Measurements from ENCODE around the gene METTL5. TPM values are rescaled to one million over a fixed set of nuclear protein-coding genes. Genes with fewer than 3 reads are reported as not detected.

Gene METTL5
- total RNA-seq, 1 donor from 2014 or later = 69.8 TPM

GRCh38 chr2:169798718-169799592 lies 25.8 kb downstream of the METTL5 start, which contains the start of gene SSB:
SSB (plus strand) TSS chr2:169798871; CDS start chr2:169800961, 2,090 bp downstream.
- intact Hi-C loops (cut with DNase I) = loop anchor here (10.0 kb wide), 1 partner anchor 274 kb away; no protein-coding TSS in a partner anchor
- peak; percentile 100 for ATAC-seq
- peak; percentile 95 for DNase-seq (ENCODE audit: missing footprints)

- ATAC-seq (no peak), DNase-seq (ENCODE audit: missing footprints) (no peak)
- intact Hi-C loops (cut with DNase I) = loop anchor here (10.0 kb wide), 1 partner anchor 274 kb away; no protein-coding TSS in a partner anchor
These were observed 26.3 kb downstream of the METTL5 start for GRCh38 chr2:169798397-169798717.

- no peak for DNase-seq (ENCODE audit: missing footprints)
- intact Hi-C loops (cut with DNase I) = loop anchor here (10.0 kb wide), 1 partner anchor 273 kb away; no protein-coding TSS in a partner anchor
These were observed 27.1 kb downstream of the METTL5 start for GRCh38 chr2:169797601-169798000.

GRCh38 chr2:169796441-169796840 lies 28.3 kb downstream of the METTL5 start:
- ATAC-seq (no peak), DNase-seq (ENCODE audit: missing footprints) (no peak)
- intact Hi-C loops (cut with DNase I) = loop anchor here (10.0 kb wide), 1 partner anchor 272 kb away; no protein-coding TSS in a partner anchor

More at GRCh38 chr2:169797601-169798000, 27.1 kb downstream of the METTL5 start:
- ATAC-seq = no peak

- no peak for ATAC-seq
These were observed 29.5 kb downstream of the METTL5 start for GRCh38 chr2:169795181-169795580.

GRCh38 chr2:169790581-169790980 lies 34.1 kb downstream of the METTL5 start:
- intact Hi-C loops (cut with DNase I) = loop anchor here (10.0 kb wide), 1 partner anchor 266 kb away; no protein-coding TSS in a partner anchor
- ATAC-seq (no peak), DNase-seq (ENCODE audit: missing footprints) (no peak)

More at GRCh38 chr2:169795181-169795580, 29.5 kb downstream of the METTL5 start:
- intact Hi-C loops (cut with DNase I) = loop anchor here (10.0 kb wide), 1 partner anchor 270 kb away; no protein-coding TSS in a partner anchor
- DNase-seq (ENCODE audit: missing footprints) = no peak

GRCh38 chr2:169782513-169782912 lies 42.2 kb downstream of the METTL5 start:
- DNase-seq (ENCODE audit: missing footprints) (no peak), ATAC-seq (no peak)
- intact Hi-C loops (cut with DNase I) = no loop called here

- intact Hi-C loops (cut with DNase I) = no loop called here
- ATAC-seq (no peak), DNase-seq (ENCODE audit: missing footprints) (no peak)
These were observed 43.3 kb downstream of the METTL5 start for GRCh38 chr2:169781249-169782013.

- intact Hi-C loops (cut with DNase I) = no loop called here
- ATAC-seq (no peak), DNase-seq (ENCODE audit: missing footprints) (no peak)
These were observed 46.3 kb downstream of the METTL5 start for GRCh38 chr2:169778446-169778845.

- DNase-seq (ENCODE audit: missing footprints) (no peak), ATAC-seq (no peak)
These were observed 48.4 kb downstream of the METTL5 start for GRCh38 chr2:169776252-169776761.

GRCh38 chr2:169775765-169776164 lies 48.9 kb downstream of the METTL5 start:
- DNase-seq (ENCODE audit: missing footprints) (no peak), ATAC-seq (no peak)
- intact Hi-C loops (cut with DNase I) = no loop called here

More at GRCh38 chr2:169776252-169776761, 48.4 kb downstream of the METTL5 start:
- intact Hi-C loops (cut with DNase I) = no loop called here

- DNase-seq (ENCODE audit: missing footprints) = no peak
- ATAC-seq = no peak
- intact Hi-C loops (cut with DNase I) = no loop called here
These were observed 49.4 kb downstream of the METTL5 start for GRCh38 chr2:169775354-169775753.

- ATAC-seq (no peak), DNase-seq (ENCODE audit: missing footprints) (no peak)
- intact Hi-C loops (cut with DNase I) = no loop called here
These were observed 52.1 kb downstream of the METTL5 start for GRCh38 chr2:169772651-169773050.

GRCh38 chr2:169771612-169772011 lies 53.1 kb downstream of the METTL5 start:
- DNase-seq (ENCODE audit: missing footprints) = no peak
- intact Hi-C loops (cut with DNase I) = no loop called here
- ATAC-seq = no peak

- intact Hi-C loops (cut with DNase I) = no loop called here
- ATAC-seq = no peak
- DNase-seq (ENCODE audit: missing footprints) = no peak
These were observed 53.7 kb downstream of the METTL5 start for GRCh38 chr2:169771021-169771420.

- ATAC-seq (peak; percentile 37), DNase-seq (ENCODE audit: missing footprints) (peak; percentile 71)
These were observed 56.3 kb downstream of the METTL5 start for GRCh38 chr2:169768262-169768995.

GRCh38 chr2:169767243-169767888 lies 57.3 kb downstream of the METTL5 start:
- intact Hi-C loops (cut with DNase I) = no loop called here
- ATAC-seq (no peak), DNase-seq (ENCODE audit: missing footprints) (no peak)

More at GRCh38 chr2:169768262-169768995, 56.3 kb downstream of the METTL5 start:
- intact Hi-C loops (cut with DNase I) = no loop called here

- DNase-seq (ENCODE audit: missing footprints) = no peak
- no peak for ATAC-seq
- intact Hi-C loops (cut with DNase I) = no loop called here
These were observed 59.2 kb downstream of the METTL5 start for GRCh38 chr2:169765523-169765922.

Measured in Right ventricle myocardium inferior (tissue), 1 donor.